ENCODE measurements around the gene KCTD3. TPM values are rescaled to one million over a fixed set of nuclear protein-coding genes. Genes with fewer than 3 reads are reported as not detected.
A peak's percentile ranks its signal among the peaks of the same experiment; 100 is the strongest.

Gene KCTD3
- total RNA-seq: 10 to 100 TPM; 62.4 to 99.8 (median 82.0) TPM

- Histone ChIP-seq H3K27ac (peak within 1 kb of the TSS; percentile 91 to 97 (median 94)), H3K4me3 (peak within 1 kb of the TSS; percentile 74 to 91 (median 86)), H3K9me3 (no peaks in the 10 kb centered on the region), H3K27me3 (no peaks in the 10 kb centered on the region), H3K36me3 (no peaks in the 10 kb centered on the region), H3K4me1 (peaks cover 0 to 38% (median 21%) of the 10 kb centered on the region in 4 donors)
- peak; percentile 45 to 46 for DNase-seq (ENCODE audit: low spot score in 2 of 2)
- 7 to 8% methylated on average over 35 to 44 of the region's 44 CpGs for WGBS, 2 donors
- TF ChIP-seq EP300 (IDR thresholded peaks at IDR 0.05): peak in 1 of 2 donors; percentile 84
- no peak for TF ChIP-seq CTCF (IDR thresholded peaks at IDR 0.05)
- TF ChIP-seq POLR2A (IDR thresholded peaks at IDR 0.05): peak; percentile 3 to 38
Observed at GRCh38 chr1:215566556-215567490, at the start of gene KCTD3. KCTD3 (plus strand) TSS chr1:215567304; CDS start chr1:215567686, 382 bp downstream.

- Histone ChIP-seq H3K9me3 (peaks cover 0 to 25% (median 5%) of the 10 kb centered on the region in 4 donors), H3K27me3 (no peaks in the 10 kb centered on the region), H3K4me3 (no peak overlapping the region), H3K36me3 (no peaks in the 10 kb centered on the region), H3K27ac (no peak overlapping the region), H3K4me1 (no peaks in the 10 kb centered on the region)
- DNase-seq (ENCODE audit: low spot score in 2 of 2): no peak
- 52 to 56% methylated on average over 4 of the region's 4 CpGs for WGBS, 2 donors
- no peak for TF ChIP-seq EP300 (IDR thresholded peaks at IDR 0.05)
- TF ChIP-seq CTCF (IDR thresholded peaks at IDR 0.05): peak in 1 of 5 experiments; percentile 24
Observed at GRCh38 chr1:215517441-215517891, 49.6 kb upstream of the KCTD3 start.

- WGBS, 2 donors: 78 to 86% methylated on average over 2 of the region's 2 CpGs
- no peak overlapping the region for H3K4me3 ChIP-seq
Observed at GRCh38 chr1:215518594-215518993, 48.5 kb upstream of the KCTD3 start.

GRCh38 chr1:215521279-215521678, 45.8 kb upstream of the KCTD3 start:
- TF ChIP-seq EP300 (IDR thresholded peaks at IDR 0.05) (no peak), CTCF (IDR thresholded peaks at IDR 0.05) (no peak), POLR2A (IDR thresholded peaks at IDR 0.05) (no peak)
- no peak for DNase-seq (ENCODE audit: low spot score in 2 of 2)
- Histone ChIP-seq H3K27ac (no peak overlapping the region), H3K36me3 (no peaks in the 10 kb centered on the region), H3K9me3 (no peaks in the 10 kb centered on the region), H3K27me3 (no peaks in the 10 kb centered on the region), H3K4me1 (peaks cover 0 to 10% (median 0%) of the 10 kb centered on the region in 4 donors), H3K4me3 (no peak overlapping the region)
- WGBS, 2 donors: 93 to 97% methylated on average over 3 of the region's 3 CpGs

More at GRCh38 chr1:215518594-215518993, 48.5 kb upstream of the KCTD3 start:
- no peak overlapping the region for H3K27ac ChIP-seq
- no peaks in the 10 kb centered on the region for H3K27me3 ChIP-seq
- no peaks in the 10 kb centered on the region for H3K36me3 ChIP-seq
- DNase-seq (ENCODE audit: low spot score in 2 of 2): no peak
- peaks cover 0 to 14% (median 5%) of the 10 kb centered on the region in 4 donors for H3K9me3 ChIP-seq
- H3K4me1 ChIP-seq: peaks cover 0 to 4% (median 0%) of the 10 kb centered on the region in 4 donors
- TF ChIP-seq CTCF (IDR thresholded peaks at IDR 0.05) (no peak), EP300 (IDR thresholded peaks at IDR 0.05) (no peak)
